GM04504 (cell line): ENCODE results near the gene CDC25A.
A peak's percentile ranks its signal among the peaks of the same experiment; 100 is the strongest.
"Not testable (repeated sequence)": the region's sequence is repeated elsewhere in the genome, so short reads cannot be mapped to it uniquely, and the experiment has no call there.

Experiments used
- DNase-seq: peaks from one replicate; pipeline ENCODE4 v3.0.0-alpha.2; 2012; ENCODE audit warnings: low read depth

The CDC25A gene

GRCh38 chr3:48140936-48141603 is 47.1 kb downstream of the CDC25A start:
- DNase-seq, result no peak

- DNase-seq, result no peak
These were observed 47.9 kb downstream of the CDC25A start for GRCh38 chr3:48140336-48140757.

GRCh38 chr3:48137425-48137999 is 50.7 kb downstream of the CDC25A start:
- no peak for DNase-seq

DNA sequence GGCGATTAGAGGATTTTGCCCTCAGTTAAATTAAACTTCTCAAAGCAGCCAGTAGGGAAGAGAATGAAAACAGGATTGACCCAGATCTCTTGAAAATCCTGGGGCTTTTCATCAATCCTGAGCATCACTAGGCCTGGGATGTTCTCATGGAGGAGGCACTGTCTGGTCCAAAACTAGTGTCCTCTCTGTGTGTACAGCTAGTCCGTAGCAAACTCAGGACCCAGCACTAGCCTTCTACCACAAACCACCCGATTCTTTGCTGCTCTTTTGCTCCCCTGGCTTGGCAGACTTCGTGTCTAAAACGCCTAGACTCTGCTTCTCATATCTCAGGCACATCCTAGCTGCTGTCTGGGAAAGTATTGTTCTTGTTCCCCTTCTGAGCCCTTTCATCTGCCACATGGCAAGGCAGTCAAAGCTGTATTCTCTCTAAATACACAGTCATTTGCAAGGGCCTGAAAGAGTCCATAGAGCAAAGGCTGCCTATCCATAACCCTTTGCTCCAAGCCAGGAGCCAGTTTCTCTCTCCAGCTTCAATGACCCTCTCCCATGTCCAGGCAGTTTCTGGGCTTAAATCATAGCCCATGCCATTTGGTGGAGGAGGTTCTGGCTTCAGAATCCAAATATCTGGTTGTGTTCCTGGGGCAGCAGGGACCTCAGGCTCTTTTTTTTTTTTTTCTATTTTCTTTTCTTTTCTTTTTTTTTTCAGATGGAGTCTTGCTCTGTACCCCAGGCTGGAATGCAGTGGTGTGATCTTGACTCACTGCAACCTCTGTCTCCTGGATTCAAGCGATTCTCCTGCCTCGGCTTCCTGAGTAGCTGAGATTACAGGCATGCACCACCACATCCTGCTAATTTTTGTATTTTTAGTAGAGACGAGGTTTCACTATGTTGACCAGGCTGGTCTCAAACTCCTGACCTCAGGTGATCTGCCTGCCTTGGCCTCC is 52.4 kb downstream of the CDC25A start:
- DNase-seq, result no peak

DNA sequence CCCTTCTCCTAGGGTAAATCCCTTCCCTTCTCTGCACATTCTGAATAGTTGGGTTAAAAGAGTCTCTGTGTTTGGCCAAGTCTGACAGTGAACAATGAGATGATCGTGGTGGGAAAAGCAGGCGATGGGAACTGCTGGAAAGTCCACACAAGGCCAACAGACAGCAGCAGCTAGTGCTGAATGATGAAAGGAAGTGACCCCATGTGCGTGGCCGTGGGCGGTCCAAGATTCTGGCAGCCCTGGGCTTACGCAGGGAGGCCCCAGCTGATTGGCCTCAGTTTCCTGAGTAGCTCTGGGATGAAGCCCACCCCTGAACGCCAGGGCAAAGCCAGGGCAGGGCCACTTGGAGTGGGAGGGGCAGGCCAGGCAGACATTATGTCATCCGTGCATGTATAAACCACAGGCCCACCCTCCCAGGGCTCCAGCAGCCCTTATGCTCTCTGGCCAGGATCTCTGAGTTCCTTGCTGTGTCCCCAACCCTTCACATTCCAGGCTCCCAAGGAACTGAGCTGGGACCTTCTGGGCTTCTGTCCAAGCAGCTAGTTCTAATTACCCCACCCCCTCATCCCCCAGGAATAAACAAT is 57.8 kb downstream of the CDC25A start:
- DNase-seq, result peak; percentile 53

GRCh38 chr3:48129921-48130320 is 58.3 kb downstream of the CDC25A start:
- DNase-seq, result peak; percentile 40

DNA sequence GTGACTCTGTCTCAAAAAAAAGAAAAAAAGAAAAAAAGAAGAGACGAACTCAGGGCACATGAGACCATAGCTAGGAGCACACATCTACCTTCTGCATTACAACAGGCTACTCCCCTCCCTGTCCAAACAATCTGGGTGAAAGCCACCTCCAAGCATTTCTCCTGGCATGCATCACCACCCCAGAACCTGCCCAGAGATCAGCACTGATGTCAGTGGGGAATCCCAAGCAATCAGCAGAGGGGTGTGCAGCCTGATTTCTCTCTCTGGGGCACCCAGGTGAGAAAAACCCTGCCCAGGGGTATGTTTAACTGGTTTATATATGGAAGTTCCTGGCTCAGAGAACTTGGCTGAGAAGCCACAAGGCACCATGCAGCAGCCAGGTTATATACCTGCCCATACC is 59.4 kb downstream of the CDC25A start:
- DNase-seq, result no peak

DNA sequence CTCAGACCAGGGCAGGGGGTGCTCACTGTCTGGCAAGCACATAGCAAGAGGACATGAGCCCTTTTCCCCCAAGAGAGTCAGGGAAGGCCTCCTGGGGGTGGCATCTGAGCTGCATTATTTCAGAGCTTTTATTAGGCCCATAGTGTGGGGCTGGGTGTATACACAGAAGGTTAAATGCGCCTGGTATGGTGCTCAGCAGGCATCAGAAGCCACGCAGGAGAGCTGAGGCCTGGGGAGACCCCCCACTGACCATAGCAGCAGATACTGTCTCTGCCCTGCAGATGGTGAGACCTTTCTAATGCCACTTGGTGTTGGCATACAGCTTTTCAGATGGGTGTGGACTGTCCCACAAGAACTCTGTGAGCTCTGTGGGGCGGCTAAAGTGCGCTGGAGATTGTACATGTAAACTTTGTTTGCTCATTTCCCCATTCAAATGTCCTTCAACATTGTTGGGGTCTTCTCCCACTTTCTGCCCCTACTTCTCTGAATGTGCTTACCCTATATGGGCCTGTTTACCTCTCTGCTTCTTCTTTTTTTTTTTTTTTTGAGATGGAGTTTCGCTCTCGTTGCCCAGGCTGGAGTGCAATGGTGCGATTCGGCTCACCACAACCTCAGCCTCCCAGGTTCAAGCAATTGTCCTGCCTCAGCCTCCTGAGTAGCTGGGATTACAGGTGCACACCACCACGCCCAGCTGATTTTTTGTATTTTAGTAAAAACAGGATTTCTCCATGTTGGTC is 62.2 kb downstream of the CDC25A start:
- no peak for DNase-seq

DNA sequence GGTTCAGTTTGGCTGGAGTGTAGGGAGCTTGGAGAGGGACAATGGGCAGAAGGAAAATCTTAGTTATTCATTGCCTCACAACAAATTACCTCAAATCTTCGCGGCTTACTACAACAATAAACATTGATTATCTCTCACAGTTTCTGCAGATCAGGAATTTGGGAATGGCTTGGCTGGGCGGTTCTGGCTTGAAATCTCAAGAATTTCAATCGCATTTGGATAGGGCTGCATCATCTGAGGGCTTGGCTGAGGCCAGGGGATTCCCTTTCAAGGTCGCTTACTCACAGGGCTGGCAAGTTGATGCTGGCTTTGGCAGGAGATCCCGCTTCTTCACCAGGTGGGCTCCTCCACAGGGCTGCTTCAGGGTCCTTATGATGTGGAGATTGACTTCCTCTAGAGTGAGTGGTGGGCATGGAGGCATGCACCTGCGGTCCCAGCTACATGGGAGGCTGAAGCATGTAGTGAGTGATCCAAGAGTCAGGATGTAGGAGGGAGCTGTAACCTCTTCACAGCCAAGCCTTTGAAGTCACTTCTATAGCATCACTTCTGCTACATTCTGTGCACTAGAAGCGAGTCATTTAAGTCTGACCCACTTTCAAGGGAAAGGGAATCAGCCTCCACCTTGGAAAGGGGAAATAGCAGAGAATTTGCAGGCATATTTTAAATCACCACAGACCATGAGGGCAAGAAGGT is 63.1 kb downstream of the CDC25A start:
- no peak for DNase-seq

DNA sequence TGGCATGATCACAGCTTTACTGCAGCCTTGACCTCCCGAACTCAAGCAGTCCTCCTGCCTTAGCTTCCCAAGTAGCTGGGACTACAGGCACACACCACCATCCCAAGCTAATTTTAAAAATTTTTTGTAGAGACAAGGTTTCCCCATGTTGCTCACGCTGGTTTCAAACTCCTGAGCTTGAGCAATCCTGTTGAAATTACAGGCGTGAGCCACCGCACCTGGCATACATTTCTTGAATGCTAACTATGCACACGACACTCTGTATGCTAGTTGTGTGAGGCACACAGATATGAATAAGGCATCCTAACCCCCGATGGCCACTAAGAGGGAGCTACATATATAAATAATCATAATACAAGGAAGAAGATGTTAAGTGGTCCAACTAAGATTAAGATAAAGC is 64.9 kb downstream of the CDC25A start:
- DNase-seq, result no peak

- no peak for DNase-seq
These were observed 65.7 kb downstream of the CDC25A start for GRCh38 chr3:48122504-48122903.

- no peak for DNase-seq
These were observed 68.0 kb downstream of the CDC25A start for GRCh38 chr3:48120223-48120622.

GRCh38 chr3:48119505-48120193 is 68.6 kb downstream of the CDC25A start:
- peak; percentile 53 for DNase-seq

- DNase-seq, result no peak
These were observed 69.3 kb downstream of the CDC25A start for GRCh38 chr3:48118928-48119327.

- DNase-seq, result no peak
These were observed 69.9 kb downstream of the CDC25A start for GRCh38 chr3:48118322-48118721.

GRCh38 chr3:48112813-48113212 is 75.4 kb downstream of the CDC25A start:
- DNase-seq, result no peak

- not testable (repeated sequence) for DNase-seq
These were observed 76.0 kb downstream of the CDC25A start for GRCh38 chr3:48112108-48112791.

- DNase-seq, result no peak
These were observed 77.8 kb downstream of the CDC25A start for GRCh38 chr3:48110463-48110862.

DNA sequence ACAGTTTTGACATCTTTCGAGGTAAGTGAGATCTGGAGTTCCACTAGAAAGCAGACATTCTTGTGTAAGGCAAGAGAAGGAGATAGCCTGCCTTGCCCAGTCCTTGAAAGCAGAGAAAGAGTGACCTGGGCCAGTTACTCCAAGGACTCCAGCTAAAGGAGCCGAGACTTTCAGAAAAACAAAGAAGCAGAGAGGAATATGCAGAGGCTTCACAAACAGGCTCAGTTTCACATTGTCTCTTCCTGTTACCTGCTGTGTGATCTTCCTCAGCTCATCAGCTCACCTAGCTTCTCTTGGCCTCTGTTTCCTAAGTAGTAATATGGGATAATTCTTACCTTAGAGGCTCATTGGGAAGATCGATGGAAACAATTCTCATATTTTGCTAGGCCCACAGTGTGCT is 81.0 kb downstream of the CDC25A start:
- DNase-seq, result no peak
